NCI-H82 treated with DMSO at 0.1 percent for 48 hours (cell line): ENCODE measurements around the gene NOBOX.
"Not testable (repeated sequence)": the region's sequence is repeated elsewhere in the genome, so short reads cannot be mapped to it uniquely, and the experiment has no call there.

Experiments used
- DNase-seq: peaks from one replicate; lab custom pipeline; 2025; ENCODE audit not compliant: unreplicated experiment; lab: John Stamatoyannopoulos, UW

NOBOX gene

DNA sequence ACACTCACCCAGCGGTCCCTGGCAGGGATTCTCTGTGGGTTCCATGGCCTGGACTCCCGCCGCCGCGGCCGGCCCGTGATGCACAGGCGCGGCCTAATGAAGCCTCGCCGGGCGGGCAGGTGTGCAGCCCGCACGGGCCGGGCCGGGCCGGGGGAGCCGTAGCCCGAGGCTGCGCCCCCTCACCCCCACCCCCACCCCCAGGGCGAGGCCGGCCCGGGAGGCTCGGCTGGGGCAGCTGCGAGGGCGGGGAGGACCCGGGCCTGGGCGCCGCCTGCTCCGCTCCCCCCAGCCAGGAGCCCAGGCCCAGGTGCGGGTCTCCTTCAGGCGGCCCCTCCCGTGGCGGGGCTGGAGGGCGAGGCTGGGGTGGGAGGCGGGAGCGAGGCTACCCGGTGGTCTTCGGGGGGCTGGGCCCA is at the start of gene NOBOX:
Gene NOBOX (minus strand): TSS at position 45 of the 413 bp plus-strand sequence.
- no peak for DNase-seq

- DNase-seq: no peak
These were observed 48.6 kb upstream of the NOBOX start for GRCh38 chr7:144452064-144452463.

- DNase-seq: no peak
These were observed 42.1 kb upstream of the NOBOX start for GRCh38 chr7:144445590-144445989.

GRCh38 chr7:144439717-144440205 is 36.3 kb upstream of the NOBOX start:
- no peak for DNase-seq

DNA sequence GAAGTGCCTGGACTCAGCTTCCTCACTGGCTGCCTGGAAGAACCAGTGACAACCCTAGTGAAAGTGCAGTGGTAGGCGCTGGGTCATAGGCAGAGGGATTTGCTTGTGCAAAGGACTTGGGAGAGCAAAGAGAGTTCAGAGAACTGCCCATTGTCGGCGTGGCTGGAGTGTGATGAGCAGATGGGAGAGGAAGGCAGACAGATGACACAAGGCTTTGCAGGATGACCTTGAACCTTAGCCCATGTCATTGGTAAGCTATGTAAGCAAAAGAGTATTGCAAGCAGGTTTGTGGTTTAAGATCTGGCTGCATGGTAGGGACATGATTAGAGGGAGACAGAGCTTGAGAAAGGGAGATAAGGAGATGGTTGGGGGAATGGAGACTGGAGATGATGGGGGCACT is 35.3 kb upstream of the NOBOX start:
- DNase-seq: no peak

GRCh38 chr7:144437370-144438191 is 34.1 kb upstream of the NOBOX start:
- DNase-seq: no peak

DNA sequence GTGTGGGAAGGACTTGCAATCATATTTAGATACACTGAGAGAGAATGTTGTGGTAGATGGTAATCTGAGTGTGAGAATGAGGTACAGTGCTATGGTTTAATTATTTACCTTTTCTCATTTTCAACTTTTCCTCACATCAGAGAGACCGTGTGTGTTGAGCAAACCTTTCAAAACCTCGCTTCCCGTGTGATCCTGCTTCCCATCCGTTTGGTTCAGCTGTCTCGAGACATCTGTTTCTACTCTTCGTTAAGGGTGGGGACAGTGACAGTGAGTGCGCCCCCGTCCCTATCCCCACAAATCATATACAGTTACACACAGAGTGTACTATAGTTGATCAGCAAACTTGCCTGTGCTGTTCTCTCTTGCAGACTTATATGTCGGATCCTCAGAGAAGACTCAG is 33.0 kb upstream of the NOBOX start:
- no peak for DNase-seq

- no peak for DNase-seq
These were observed 24.9 kb upstream of the NOBOX start for GRCh38 chr7:144428431-144428830.

GRCh38 chr7:144427539-144427938 is 24.0 kb upstream of the NOBOX start:
- not testable (repeated sequence) for DNase-seq

DNA sequence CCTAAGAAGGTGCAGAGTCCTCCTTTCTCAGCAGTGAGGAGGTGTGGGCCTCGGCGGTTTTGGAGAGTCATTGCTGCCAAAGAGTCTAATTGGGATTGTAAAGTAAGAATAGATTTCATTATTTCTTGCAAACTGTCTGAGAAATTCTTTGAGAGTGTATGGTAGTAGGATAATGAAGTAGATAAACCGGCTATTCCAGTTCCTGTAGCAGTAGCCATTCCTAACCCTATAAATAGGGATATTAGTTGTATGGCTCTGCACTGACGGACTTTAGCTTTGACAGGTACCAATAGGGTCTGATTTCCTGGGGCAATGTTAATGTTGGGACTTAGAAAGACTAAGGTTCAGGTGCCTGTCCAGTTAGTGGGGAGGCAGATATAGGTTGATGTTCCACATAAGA is 15.4 kb upstream of the NOBOX start:
- DNase-seq: not testable (repeated sequence)

GRCh38 chr7:144416341-144416740 is 12.8 kb upstream of the NOBOX start:
- no peak for DNase-seq

DNA sequence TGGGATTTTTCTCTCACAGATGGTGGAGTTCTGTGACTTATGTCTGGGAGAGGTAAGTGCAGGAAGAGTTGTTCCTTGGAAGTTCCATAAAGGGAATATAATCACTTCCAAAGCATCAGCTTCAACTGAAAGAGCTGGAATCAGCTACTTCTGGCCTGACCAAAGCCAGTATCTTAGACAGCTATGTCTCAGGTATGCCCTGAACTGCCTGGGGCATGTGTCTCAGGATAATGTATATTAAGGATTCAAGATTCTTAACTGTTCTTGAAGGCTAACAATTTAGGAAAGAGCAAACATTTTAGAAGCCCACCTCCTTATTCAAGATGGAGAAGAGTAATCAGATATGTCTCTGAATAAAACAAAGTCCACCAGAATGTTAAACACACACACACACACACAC is 12.4 kb upstream of the NOBOX start:
- no peak for DNase-seq

DNA sequence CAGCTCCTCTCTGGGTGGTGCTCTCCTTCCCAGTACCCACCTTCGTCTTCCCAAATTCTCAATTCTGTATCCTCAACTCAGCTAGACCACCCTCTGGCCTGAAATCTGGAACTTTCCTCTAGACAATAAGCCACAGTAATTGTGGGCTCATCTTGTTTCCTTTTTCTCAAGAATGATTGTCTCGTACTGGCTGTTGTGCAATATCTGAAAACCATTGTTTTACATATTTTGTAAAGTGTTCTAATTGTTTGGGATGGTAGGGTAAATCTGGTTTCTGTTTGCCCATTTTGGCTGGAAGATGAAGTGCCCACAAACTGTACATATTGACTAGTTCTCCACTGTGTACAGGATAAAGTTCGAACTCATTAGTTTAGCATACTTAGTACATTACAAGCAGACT is 11.3 kb upstream of the NOBOX start:
- DNase-seq: no peak

DNA sequence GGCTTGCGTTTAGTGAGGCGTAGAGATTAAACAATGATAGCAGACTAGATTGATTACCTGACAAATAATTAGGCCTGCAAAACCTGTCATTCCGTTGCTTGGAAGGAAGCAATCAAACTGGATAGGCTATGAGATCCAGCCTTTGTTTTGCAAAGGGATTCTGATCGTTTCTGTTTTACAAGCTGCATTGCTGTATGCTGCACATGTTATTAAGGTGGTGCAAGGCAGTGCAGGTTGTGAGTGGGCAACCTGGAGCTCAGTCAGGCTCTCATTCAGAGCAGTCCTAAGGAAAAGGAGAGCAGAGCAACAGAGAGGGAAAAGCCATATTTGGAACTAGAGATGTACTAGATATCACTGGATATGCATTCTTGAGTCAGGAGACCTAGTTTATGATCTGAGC is 6.9 kb upstream of the NOBOX start:
- DNase-seq: no peak

DNA sequence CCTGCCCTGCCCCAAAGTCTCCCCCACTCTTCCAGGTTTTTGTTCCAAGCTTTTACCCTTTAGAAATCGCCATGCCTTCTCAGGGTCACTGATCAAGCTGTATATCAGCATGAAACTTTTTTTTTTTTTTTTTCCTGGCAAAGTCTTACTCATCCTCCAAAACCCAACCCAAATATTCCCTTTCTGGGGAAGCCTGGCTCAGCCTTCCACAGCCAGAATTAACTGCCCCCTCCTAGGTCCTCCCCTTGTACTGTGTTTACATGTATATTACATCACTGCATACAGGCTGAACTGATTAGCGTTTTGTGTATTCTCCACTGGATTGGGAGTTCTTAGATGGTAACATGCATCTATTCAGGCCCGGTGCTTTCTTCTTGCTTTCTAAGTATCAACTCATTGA is 4.6 kb upstream of the NOBOX start:
- no peak for DNase-seq

- no peak for DNase-seq
These were observed 3.9 kb upstream of the NOBOX start for GRCh38 chr7:144407266-144407931.

GRCh38 chr7:144404946-144405345 is 1.5 kb upstream of the NOBOX start:
- no peak for DNase-seq

DNA sequence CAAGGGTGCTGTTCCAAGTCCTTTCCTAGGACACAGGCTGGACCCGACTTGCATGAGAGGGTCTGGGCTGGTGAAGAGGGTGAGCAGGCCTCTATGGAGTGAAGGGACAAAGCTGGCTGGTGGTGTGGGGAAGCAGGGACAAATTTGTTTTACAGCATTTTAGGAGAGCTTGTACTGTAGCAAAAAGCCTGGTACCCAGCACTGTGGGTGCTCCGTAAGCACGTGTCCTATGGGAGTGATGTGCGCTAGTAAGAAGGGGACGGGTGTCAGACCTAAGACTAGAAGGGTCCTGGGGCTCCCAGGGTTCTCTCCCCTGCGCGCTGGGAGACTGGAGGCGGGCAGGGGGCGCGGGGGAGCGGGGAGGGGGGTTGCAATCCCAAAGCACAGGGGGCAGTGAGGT is 391 bp downstream of the NOBOX start:
- DNase-seq: no peak

DNA sequence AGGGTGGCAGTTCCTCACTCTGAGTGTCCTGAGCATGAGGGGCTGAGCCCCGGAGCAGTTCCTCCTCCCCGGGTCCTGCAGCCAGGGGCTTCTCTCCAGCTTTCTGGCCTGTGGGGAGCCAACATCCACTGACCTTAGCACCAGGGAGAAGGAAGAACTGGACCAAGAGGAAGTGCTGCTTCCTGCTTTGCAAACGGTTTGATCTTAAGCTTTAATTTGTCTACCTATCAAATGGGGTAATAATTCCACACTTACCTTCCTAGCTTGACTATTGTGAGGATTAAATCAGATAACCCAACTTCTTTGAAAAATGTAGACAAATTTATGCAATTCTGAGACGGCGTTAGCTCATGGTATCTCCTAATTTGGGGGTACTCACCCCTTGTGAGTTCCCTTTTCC is 2.0 kb downstream of the NOBOX start:
- no peak for DNase-seq

- no peak for DNase-seq
These were observed 3.5 kb downstream of the NOBOX start for GRCh38 chr7:144399946-144400345.

DNA sequence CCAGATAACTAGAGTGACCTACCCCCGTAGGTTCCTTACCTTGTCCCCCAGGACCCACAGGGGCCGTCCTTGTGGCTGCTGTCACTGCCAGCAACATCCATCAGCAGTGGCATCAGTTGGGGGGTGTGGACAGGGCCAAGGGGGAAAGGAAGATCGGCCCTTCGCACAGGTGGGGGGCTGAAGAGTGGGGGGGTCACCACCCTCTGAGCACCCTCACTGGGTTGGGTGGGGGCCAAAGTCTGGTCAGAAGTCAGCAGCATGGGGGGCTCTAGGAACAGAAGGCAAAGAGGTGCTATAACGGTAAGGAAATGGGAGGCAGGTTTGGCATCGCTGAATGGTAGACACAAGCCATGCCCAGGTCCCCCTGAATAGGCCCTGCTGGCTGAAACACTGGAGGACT is 4.6 kb downstream of the NOBOX start:
- no peak for DNase-seq

GRCh38 chr7:144398291-144398690 is 5.2 kb downstream of the NOBOX start:
- no peak for DNase-seq
